Bronchial epithelial cell (primary cell): ENCODE results near the gene TMEM203. TPM values are rescaled to one million over a fixed set of nuclear protein-coding genes. Genes with fewer than 3 reads are reported as not detected.

ENCODE experiments used
- DNase-seq: peaks from one replicate; pipeline ENCODE4 v3.0.0-alpha.2; 2010; ENCODE audit warnings: low read depth
- FAIRE-seq: peaks from 2 replicates; lab custom pipeline; 2011; peaks lifted over from hg19 to GRCh38; lab: Jason Lieb, UNC
- H3K27me3 ChIP-seq: 2 replicates; pipeline ENCODE4 v1.5.1; 2011; ENCODE audit warnings: low read length; ENCODE audit not compliant: control insufficient read depth, insufficient read depth
- H3K36me3 ChIP-seq: 2 replicates; pipeline ENCODE4 v1.5.1; 2011; ENCODE audit warnings: low read length; ENCODE audit not compliant: control insufficient read depth, insufficient read depth
- H3K4me3 ChIP-seq: 2 replicates; pipeline ENCODE4 v1.5.1; 2011; ENCODE audit warnings: mild to moderate bottlenecking, low read depth, low read length, control low read depth
- CTCF ChIP-seq: IDR thresholded peaks from 2 replicates; pipeline ENCODE4 v1.5.1; 2011; ENCODE audit warnings: mild to moderate bottlenecking, moderate library complexity, low read length, control low read depth, inconsistent platforms; ENCODE audit not compliant: insufficient read depth, severe bottlenecking
- total RNA-seq: library from RNA; depleted of rRNA; stranded (reverse); fragments of >200 nt; gene quantifications from 2 replicates; pipeline ENCODE4 v1.2.1, GENCODE V29; 2014

Gene TMEM203
- total RNA-seq, 1 donor from 2014 or later, result 39.2 TPM

- Histone ChIP-seq H3K27me3 (no peaks in the 10 kb centered on the region), H3K4me3 (no peak overlapping the region), H3K36me3 (peaks cover 6% of the 10 kb centered on the region)
- DNase-seq (no peak), FAIRE-seq (no peak)
- TF ChIP-seq CTCF, result no peak
Measured at GRCh38 chr9:137214620-137215019, 9.2 kb upstream of the TMEM203 start.

- Histone ChIP-seq H3K27me3 (no peaks in the 10 kb centered on the region), H3K36me3 (peaks cover 8% of the 10 kb centered on the region), H3K4me3 (no peak overlapping the region)
- FAIRE-seq (no peak), DNase-seq (no peak)
- TF ChIP-seq CTCF, result peak; percentile 35
Measured at GRCh38 chr9:137213160-137214060, 8.0 kb upstream of the TMEM203 start.

- H3K27me3 ChIP-seq, result no peaks in the 10 kb centered on the region
- peaks cover 8% of the 10 kb centered on the region for H3K36me3 ChIP-seq
- DNase-seq (no peak), FAIRE-seq (no peak)
- TF ChIP-seq CTCF, result no peak
- no peak overlapping the region for H3K4me3 ChIP-seq
Measured at GRCh38 chr9:137212520-137212919, 7.1 kb upstream of the TMEM203 start.

GRCh38 chr9:137211532-137211931 lies 6.1 kb upstream of the TMEM203 start:
- no peak for DNase-seq
- no peak overlapping the region for H3K4me3 ChIP-seq

GRCh38 chr9:137206602-137207001 lies 1.2 kb upstream of the TMEM203 start:
- Histone ChIP-seq H3K4me3 (no peak overlapping the region), H3K36me3 (peaks cover 3% of the 10 kb centered on the region), H3K27me3 (no peaks in the 10 kb centered on the region)
- DNase-seq, result no peak
- TF ChIP-seq CTCF, result no peak
- FAIRE-seq, result no peak

More at GRCh38 chr9:137211532-137211931, 6.1 kb upstream of the TMEM203 start:
- TF ChIP-seq CTCF, result no peak
- H3K27me3 ChIP-seq, result no peaks in the 10 kb centered on the region
- no peak for FAIRE-seq
- peaks cover 9% of the 10 kb centered on the region for H3K36me3 ChIP-seq
